Measurements from ENCODE around the gene MOG.

Gene MOG

DNA sequence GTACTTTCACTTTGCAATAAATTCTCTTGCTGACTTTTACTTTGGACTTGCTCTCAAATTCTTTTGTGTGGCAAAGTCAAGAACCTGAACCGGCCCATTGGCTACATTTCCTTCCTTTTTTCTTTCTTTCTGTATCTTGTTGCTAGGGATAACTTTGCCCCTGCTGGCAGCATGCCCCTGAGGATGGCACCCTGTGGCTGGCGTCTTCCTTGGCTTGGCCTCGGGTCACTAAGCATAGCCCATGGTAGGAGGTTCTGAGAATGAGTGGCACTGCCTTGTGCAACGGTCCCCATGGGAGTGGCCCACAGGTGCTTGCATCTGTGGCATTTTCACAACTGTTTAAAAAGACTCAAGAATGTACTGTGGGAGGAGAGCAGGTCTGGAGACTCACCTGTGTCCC lies 52.3 kb downstream of the MOG start:
- DNase-seq (ENCODE audit: low read depth, low spot score): no peak
- peak overlapping the region; percentile 39 for H3K4me3 ChIP-seq (ENCODE audit: low read length)

DNA sequence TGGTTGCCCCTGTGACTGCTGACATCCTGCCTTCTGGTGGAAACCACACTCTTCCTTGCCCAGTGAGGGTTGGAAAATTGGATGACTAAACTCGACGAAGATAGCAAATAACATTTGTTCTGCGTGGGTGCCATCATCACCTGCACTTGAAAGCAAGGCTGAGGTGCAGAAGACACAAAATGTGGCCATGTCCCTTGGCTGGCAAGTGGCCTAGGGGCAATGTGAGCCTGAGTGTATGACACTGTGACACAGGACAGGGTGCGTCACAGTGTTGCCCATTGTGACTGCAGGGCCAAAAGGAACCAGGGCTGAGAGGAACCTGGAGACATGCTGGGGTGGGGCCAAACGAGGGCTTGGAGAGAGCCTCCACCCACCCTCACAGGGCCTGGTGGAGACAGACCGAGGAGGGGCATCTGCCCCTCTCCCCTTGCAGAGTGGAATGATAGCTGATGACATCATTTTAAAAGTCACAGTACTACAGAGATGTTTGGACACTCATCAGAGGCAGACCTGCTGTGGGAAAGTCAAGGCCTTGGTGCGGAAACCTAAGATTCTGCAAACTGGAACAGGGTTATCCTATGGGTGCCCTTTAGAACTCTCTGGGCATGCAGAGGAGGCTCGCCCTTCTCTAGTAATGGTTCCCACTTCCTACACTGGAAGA lies 53.5 kb downstream of the MOG start:
- no peak for DNase-seq (ENCODE audit: low read depth, low spot score)
- H3K4me3 ChIP-seq (ENCODE audit: low read length): no peak overlapping the region

GRCh38 chr6:29720863-29721262 lies 64.0 kb downstream of the MOG start:
- no peak for DNase-seq (ENCODE audit: low read depth, low spot score)

More at GRCh38 chr6:29720863-29721262, 64.0 kb downstream of the MOG start:
- no peak overlapping the region for H3K4me3 ChIP-seq (ENCODE audit: low read length)
